IMR-90 (cell line): Measurements from ENCODE around the gene ZNF175. TPM values are rescaled to one million over a fixed set of nuclear protein-coding genes. Genes with fewer than 3 reads are reported as not detected.

ENCODE experiments used
- ATAC-seq: fragments of 200-7000 bp; cut with Tn5 transposase; 2 replicates; pipeline ENCODE4 v1.9.1; 2020; ENCODE audit warnings: low read depth, mild to moderate bottlenecking, moderate library complexity
- BruUV-seq: library from RNA; stranded (reverse); fragments of 400-500 nt; replicated peaks from 2 replicates; lab custom pipeline; 2021; lab: Mats Ljungman, UMichigan
- CTCF ChIA-PET: fragments of 300-600 bp; formaldehyde crosslinking; extraction: SDS; loops from one replicate; lab custom pipeline; 2021; ENCODE audit warnings: antibody characterized with exemption; lab: Yijun Ruan, JAX
- POLR2A ChIA-PET: fragments of 300-600 bp; sonication (Branson Sonifier 250); formaldehyde crosslinking; loops from one replicate; lab custom pipeline; 2022; ENCODE audit warnings: antibody characterized with exemption; ENCODE audit not compliant: unreplicated experiment; lab: Charles Lee
- DNase-seq: peaks from one replicate; pipeline ENCODE4 v3.0.0; 2013
- H2AFZ ChIP-seq: replicated peaks from 2 replicates; pipeline ENCODE3; 2013; ENCODE audit warnings: low read length, mild to moderate bottlenecking; ENCODE audit not compliant: poor library complexity
- H2AK5ac ChIP-seq: 2 replicates; pipeline ENCODE4 v1.6.1; 2013; ENCODE audit warnings: low read depth, low read length, inconsistent platforms
- H2AK9ac ChIP-seq: replicated peaks from 2 replicates; pipeline ENCODE3; 2013; ENCODE audit warnings: mild to moderate bottlenecking, low read depth, low read length, moderate library complexity; ENCODE audit not compliant: poor library complexity
- H2BK120ac ChIP-seq: 2 replicates; pipeline ENCODE4 v1.6.1; 2013; ENCODE audit warnings: low read depth, low read length, inconsistent platforms
- H2BK15ac ChIP-seq: 3 replicates; pipeline ENCODE4 v1.6.1; 2013; ENCODE audit warnings: low read depth, low read length, inconsistent platforms
- H2BK20ac ChIP-seq: 2 replicates; pipeline ENCODE4 v1.6.1; 2013; ENCODE audit warnings: low read depth, mild to moderate bottlenecking, inconsistent platforms, low read length, moderate library complexity
- H2BK5ac ChIP-seq: 2 replicates; pipeline ENCODE4 v1.6.1; 2013; ENCODE audit warnings: mild to moderate bottlenecking, low read depth, low read length, inconsistent platforms; ENCODE audit not compliant: poor library complexity, severe bottlenecking
- H3K14ac ChIP-seq: replicated peaks from 2 replicates; pipeline ENCODE4 v1.6.1; 2013; ENCODE audit warnings: low read depth, low read length, inconsistent platforms
- H3K18ac ChIP-seq: 2 replicates; pipeline ENCODE4 v1.6.1; 2013; ENCODE audit warnings: low read depth, low read length, control low read depth
- H3K23ac ChIP-seq: 2 replicates; pipeline ENCODE4 v1.6.1; 2013; ENCODE audit warnings: low read depth, low read length, inconsistent platforms
- H3K27ac ChIP-seq: 2 replicates; pipeline ENCODE4 v1.5.1; 2013; ENCODE audit warnings: mild to moderate bottlenecking, control low read depth, low read length; ENCODE audit not compliant: insufficient read depth
- H3K27me3 ChIP-seq: 2 replicates; pipeline ENCODE4 v1.6.1; 2013; ENCODE audit warnings: low read length; ENCODE audit not compliant: control insufficient read depth, insufficient read depth
- H3K36me3 ChIP-seq: 2 replicates; pipeline ENCODE4 v1.6.1; 2013; ENCODE audit warnings: low read length, mixed read lengths; ENCODE audit not compliant: control insufficient read depth, insufficient read depth
- H3K4ac ChIP-seq: 2 replicates; pipeline ENCODE4 v1.6.1; 2013; ENCODE audit warnings: low read depth, low read length, inconsistent platforms
- H3K4me1 ChIP-seq: 2 replicates; pipeline ENCODE4 v1.6.1; 2013; ENCODE audit warnings: low read length, mixed read lengths; ENCODE audit not compliant: control insufficient read depth, insufficient read depth
- H3K4me2 ChIP-seq: 2 replicates; pipeline ENCODE4 v1.6.1; 2013; ENCODE audit warnings: low read depth, mild to moderate bottlenecking, control low read depth, low read length, moderate library complexity
- H3K4me3 ChIP-seq: 2 replicates; pipeline ENCODE4 v1.5.1; 2013; ENCODE audit warnings: low read depth, mild to moderate bottlenecking, control low read depth, low read length, moderate library complexity; ENCODE audit not compliant: insufficient read depth
- H3K56ac ChIP-seq: 2 replicates; pipeline ENCODE4 v1.6.1; 2013; ENCODE audit warnings: low read length, inconsistent platforms; ENCODE audit not compliant: insufficient read depth; ENCODE audit errors: extremely low read depth
- H3K79me1 ChIP-seq, 2 experiments: 2 replicates each; pipeline ENCODE4 v1.6.1; 2013; ENCODE audit warnings: low read length in 2 of 2, inconsistent platforms in 1 of 2, low read depth in 1 of 2
- H3K9ac ChIP-seq: 2 replicates; pipeline ENCODE4 v1.6.1; 2013; ENCODE audit warnings: low read depth, low read length, control low read depth
- H3K9me1 ChIP-seq: 2 replicates; pipeline ENCODE4 v1.6.1; 2013; ENCODE audit warnings: low read length, inconsistent platforms; ENCODE audit not compliant: insufficient read depth
- H3K9me3 ChIP-seq: 2 replicates; pipeline ENCODE4 v1.6.1; 2013; ENCODE audit warnings: low read length; ENCODE audit not compliant: control insufficient read depth, insufficient read depth
- H4K20me1 ChIP-seq: 2 replicates; pipeline ENCODE4 v1.6.1; 2013; ENCODE audit warnings: low read length, inconsistent platforms; ENCODE audit not compliant: insufficient read depth
- H4K5ac ChIP-seq: 2 replicates; pipeline ENCODE4 v1.6.1; 2013; ENCODE audit warnings: mild to moderate bottlenecking, low read depth, low read length, control low read depth
- H4K8ac ChIP-seq, 2 experiments: 2 replicates each; pipeline ENCODE4 v1.6.1; 2013; ENCODE audit warnings: low read depth in 2 of 2, low read length in 2 of 2, control low read depth in 1 of 2, inconsistent platforms in 1 of 2
- H4K91ac ChIP-seq: 2 replicates; pipeline ENCODE4 v1.6.1; 2013; ENCODE audit warnings: low read depth, low read length, inconsistent platforms; ENCODE audit not compliant: insufficient read depth
- NFE2L2 ChIP-seq: fragments of 150-350 bp; IDR thresholded peaks from 2 replicates; pipeline ENCODE4 v1.6.1; 2016; ENCODE audit warnings: low read depth, mild to moderate bottlenecking, low read length
- RFX5 ChIP-seq: IDR thresholded peaks from 2 replicates; pipeline ENCODE4 v1.8.0; 2012; ENCODE audit warnings: low read depth, mild to moderate bottlenecking, low read length, moderate library complexity
- WGBS, 2 experiments: methylation state at CpG; one replicate each; pipeline versions ENCODE4 v1.1.5 to v1.1.7; 2013; ENCODE audit warnings: missing lambda C conversion rate in 2 of 2; ENCODE audit not compliant: insufficient read length in 1 of 2; ENCODE audit errors: extremely low coverage in 2 of 2; 5-methylcytosine and 5-hydroxymethylcytosine counted together
- dilution Hi-C: fragments of 300-500 bp; cut with HindIII; formaldehyde crosslinking; loops from one replicate; pipeline ENCODE4 v1.14.3; 2018; ENCODE audit warnings: low sequenced_read_pairs; ENCODE audit not compliant: unreplicated experiment
- in situ Hi-C: fragments of 300-500 bp; cut with MboI; formaldehyde crosslinking; loops from 3 replicates; pipeline ENCODE4 v1.14.3; 2019; ENCODE audit warnings: low sequenced_read_pairs, inconsistent platforms, mixed read lengths
- intact Hi-C: fragments of 100-400 bp; cut with micrococcal nuclease; formaldehyde crosslinking; loops from 2 replicates; pipeline ENCODE4 v1.10.0; 2022
- polyA plus RNA-seq, 3 experiments: library from polyadenylated mRNA; depleted of rRNA; stranded (reverse); fragments of >200 nt; gene quantifications; 2 replicates each; pipeline ENCODE4 v1.2.3, GENCODE V29; 2012; ENCODE audit warnings: low replicate concordance in 1 of 3
- total RNA-seq: library from RNA; depleted of rRNA; stranded (reverse); fragments of >200 nt; gene quantifications from 2 replicates; pipeline ENCODE4 v1.2.3, GENCODE V29; 2012
- TF ChIP-seq, protein P1 (sequence below): fragments of 150-350 bp; IDR thresholded peaks from 2 replicates; pipeline ENCODE4 v1.6.1; 2016; ENCODE audit warnings: low read depth, mild to moderate bottlenecking, low read length, moderate library complexity, borderline replicate concordance

Gene ZNF175
- total and polyA plus RNA-seq, 2 of the 4 experiments (the other 2 are of a cell fraction): 3.6 to 8.4 TPM

DNA sequence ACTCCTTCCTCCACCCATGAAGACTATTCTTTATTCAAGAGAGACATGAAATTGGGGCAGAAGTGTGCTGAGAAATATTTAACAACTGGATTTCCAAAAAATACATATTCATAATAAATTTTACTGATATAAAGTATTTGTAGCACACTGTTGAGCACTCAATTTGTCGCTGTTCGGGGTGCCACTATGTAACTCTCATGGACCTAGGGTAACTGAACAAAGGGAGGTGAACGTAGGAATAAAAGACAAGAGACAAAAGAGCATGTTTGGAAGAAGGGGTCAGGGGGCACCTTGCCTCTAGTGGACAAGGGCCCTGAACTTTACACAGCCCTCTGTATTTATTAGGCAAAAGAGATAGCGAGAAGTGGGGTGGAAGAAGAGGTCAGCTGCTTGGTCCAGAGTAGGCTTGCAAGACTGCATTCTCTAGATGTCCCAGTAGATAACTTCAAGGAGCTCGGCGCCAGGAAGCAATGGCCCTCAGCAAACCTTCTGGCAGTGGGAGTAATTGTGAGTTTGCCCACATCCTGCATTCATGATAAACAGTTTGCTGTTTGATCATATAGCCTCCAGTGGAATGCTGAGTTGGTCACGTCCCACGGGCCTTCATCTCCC, 4.5 kb upstream of the ZNF175 start:
- H3K14ac ChIP-seq: no peak overlapping the region
- peaks cover 0 to 2% of the 10 kb centered on the region in 2 experiments; a peak in 2 of 4 replicates for H3K79me1 ChIP-seq
- dilution Hi-C loops (no loop called here), intact Hi-C loops (no loop called here), in situ Hi-C loops (no loop called here)
- no peaks in the 10 kb centered on the region for H4K20me1 ChIP-seq
- no peak overlapping the region for H2BK20ac ChIP-seq
- no TSS peak for BruUV-seq
- H3K4me1 ChIP-seq: no peaks in the 10 kb centered on the region
- H3K27me3 ChIP-seq: no peaks in the 10 kb centered on the region; the same call in 1 of the 2 replicates
- 0 out of 2 replicates have a peak, but pooled peaks cover 1% of the 10 kb centered on the region for H3K9me1 ChIP-seq
- H3K36me3 ChIP-seq: no peaks in the 10 kb centered on the region
- CTCF ChIA-PET: no interaction called here
- no peak overlapping the region for H4K91ac ChIP-seq
- H4K5ac ChIP-seq: no peak overlapping the region
- no peak overlapping the region for H3K4ac ChIP-seq
- H2AFZ ChIP-seq: no peak overlapping the region
- H3K23ac ChIP-seq: no peak overlapping the region
- H3K9ac ChIP-seq: no peak overlapping the region
- H3K27ac ChIP-seq: no peak overlapping the region
- no peak overlapping the region for H3K18ac ChIP-seq
- TF ChIP-seq RFX5 (no peak), NFE2L2 (no peak)
- TF ChIP-seq, protein P1, sequence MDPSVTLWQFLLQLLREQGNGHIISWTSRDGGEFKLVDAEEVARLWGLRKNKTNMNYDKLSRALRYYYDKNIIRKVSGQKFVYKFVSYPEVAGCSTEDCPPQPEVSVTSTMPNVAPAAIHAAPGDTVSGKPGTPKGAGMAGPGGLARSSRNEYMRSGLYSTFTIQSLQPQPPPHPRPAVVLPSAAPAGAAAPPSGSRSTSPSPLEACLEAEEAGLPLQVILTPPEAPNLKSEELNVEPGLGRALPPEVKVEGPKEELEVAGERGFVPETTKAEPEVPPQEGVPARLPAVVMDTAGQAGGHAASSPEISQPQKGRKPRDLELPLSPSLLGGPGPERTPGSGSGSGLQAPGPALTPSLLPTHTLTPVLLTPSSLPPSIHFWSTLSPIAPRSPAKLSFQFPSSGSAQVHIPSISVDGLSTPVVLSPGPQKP: no peak
- no peak overlapping the region for H3K4me3 ChIP-seq
- no peak overlapping the region for H2BK5ac ChIP-seq
- H2BK120ac ChIP-seq: no peak overlapping the region
- no peak overlapping the region for H2BK15ac ChIP-seq
- POLR2A ChIA-PET: no interaction called here
- no peak overlapping the region for H3K4me2 ChIP-seq
- H3K56ac ChIP-seq: no peak overlapping the region
- no peak overlapping the region for H2AK9ac ChIP-seq
- H2AK5ac ChIP-seq: no peak overlapping the region
- ATAC-seq (no peak), DNase-seq (no peak)
- no CpG with 5 or more reads among the region's 8 CpGs for WGBS, 2 experiments
- H3K9me3 ChIP-seq: no peaks in the 10 kb centered on the region
- no peak overlapping the region for H4K8ac ChIP-seq
